GM18868 (cell line): ENCODE results near the gene TEAD1.

Source experiments
- ATAC-seq: cut with Tn5 transposase; IDR thresholded peaks from one replicate; pipeline ENCODE4 v1.9.1; 2021; ENCODE audit warnings: mild to moderate bottlenecking, moderate library complexity; ENCODE audit not compliant: unreplicated experiment

Gene TEAD1

GRCh38 chr11:12685229-12685628, 11.0 kb downstream of the TEAD1 start:
- no peak for ATAC-seq

GRCh38 chr11:12686246-12687060, 12.2 kb downstream of the TEAD1 start:
- ATAC-seq = no peak

- no peak for ATAC-seq
These were observed 13.0 kb downstream of the TEAD1 start for GRCh38 chr11:12687216-12687623.

- no peak for ATAC-seq
These were observed 13.5 kb downstream of the TEAD1 start for GRCh38 chr11:12687740-12688139.

GRCh38 chr11:12689029-12689755, 15.0 kb downstream of the TEAD1 start:
- no peak for ATAC-seq

- no peak for ATAC-seq
These were observed 16.4 kb downstream of the TEAD1 start for GRCh38 chr11:12690663-12691062.

- no peak for ATAC-seq
These were observed 17.3 kb downstream of the TEAD1 start for GRCh38 chr11:12691473-12691872.

- no peak for ATAC-seq
These were observed 18.2 kb downstream of the TEAD1 start for GRCh38 chr11:12692229-12693075.

- no peak for ATAC-seq
These were observed 18.9 kb downstream of the TEAD1 start for GRCh38 chr11:12693094-12693478.

GRCh38 chr11:12693479-12694182, 19.4 kb downstream of the TEAD1 start:
- no peak for ATAC-seq

GRCh38 chr11:12694183-12694531, 19.9 kb downstream of the TEAD1 start:
- ATAC-seq = no peak

- no peak for ATAC-seq
These were observed 21.1 kb downstream of the TEAD1 start for GRCh38 chr11:12695221-12695794.

- no peak for ATAC-seq
These were observed 21.7 kb downstream of the TEAD1 start for GRCh38 chr11:12695873-12696272.

- no peak for ATAC-seq
These were observed 22.8 kb downstream of the TEAD1 start for GRCh38 chr11:12696911-12697581.

- ATAC-seq = no peak
These were observed 23.8 kb downstream of the TEAD1 start for GRCh38 chr11:12698048-12698447.

- no peak for ATAC-seq
These were observed 27.8 kb downstream of the TEAD1 start for GRCh38 chr11:12701811-12702592.

GRCh38 chr11:12702999-12703453, 28.8 kb downstream of the TEAD1 start:
- ATAC-seq = no peak

GRCh38 chr11:12704049-12704448, 29.8 kb downstream of the TEAD1 start:
- no peak for ATAC-seq

GRCh38 chr11:12705874-12706273, 31.7 kb downstream of the TEAD1 start:
- no peak for ATAC-seq
